Stimulated activated naive CD8-positive, alpha-beta T cell treated with anti-CD3 and anti-CD28 coated beads, Interleukin-15, Interleukin-2, amounts not matched to agents 100 ng/mL and 50 ng/mL, for 24 hours (primary cell): ENCODE results near the gene BEX4.
"Not testable (repeated sequence)": the region's sequence is repeated elsewhere in the genome, so short reads cannot be mapped to it uniquely, and the experiment has no call there.

ENCODE experiments used
- H3K27ac Mint-ChIP-seq: one replicate; pipeline ENCODE4 v1.8.0; 2021; ENCODE audit warnings: mild to moderate bottlenecking, mixed read lengths
- H3K27me3 Mint-ChIP-seq: one replicate; pipeline ENCODE4 v1.8.0; 2021; ENCODE audit warnings: mixed read lengths
- H3K36me3 Mint-ChIP-seq: one replicate; pipeline ENCODE4 v1.8.0; 2021; ENCODE audit warnings: low read depth, mixed read lengths
- H3K4me1 Mint-ChIP-seq: one replicate; pipeline ENCODE4 v1.8.0; 2021; ENCODE audit warnings: low read depth, mixed read lengths
- H3K4me3 Mint-ChIP-seq: one replicate; pipeline ENCODE4 v1.8.0; 2021; ENCODE audit warnings: mild to moderate bottlenecking, mixed read lengths
- H3K9me3 Mint-ChIP-seq: one replicate; pipeline ENCODE4 v1.8.0; 2021; ENCODE audit warnings: mixed read lengths

The BEX4 gene

GRCh38 chrX:103214870-103215424, at the start of gene BEX4:
Gene BEX4 (plus strand): TSS chrX:103215108. CDS start chrX:103216154, 1,046 bp downstream.
- Mint-ChIP-seq H3K27me3 (no peaks in the 10 kb centered on the region), H3K9me3 (no peaks in the 10 kb centered on the region), H3K27ac (peak within 1 kb of the TSS; percentile 67), H3K4me1 (peaks cover 20% of the 10 kb centered on the region), H3K4me3 (peak within 1 kb of the TSS; percentile 79), H3K36me3 (no peaks in the 10 kb centered on the region)

GRCh38 chrX:103170216-103170615, 44.7 kb upstream of the BEX4 start:
- Mint-ChIP-seq H3K27me3 (no peaks in the 10 kb centered on the region), H3K4me3 (no peak overlapping the region), H3K4me1 (no peaks in the 10 kb centered on the region), H3K27ac (no peak overlapping the region), H3K9me3 (no peaks in the 10 kb centered on the region), H3K36me3 (no peaks in the 10 kb centered on the region)

GRCh38 chrX:103171353-103171752, 43.6 kb upstream of the BEX4 start:
- no peaks in the 10 kb centered on the region for H3K9me3 Mint-ChIP-seq
- H3K27me3 Mint-ChIP-seq, result no peaks in the 10 kb centered on the region
- H3K27ac Mint-ChIP-seq, result no peak overlapping the region
- no peaks in the 10 kb centered on the region for H3K4me1 Mint-ChIP-seq
- H3K4me3 Mint-ChIP-seq, result no peak overlapping the region
- no peaks in the 10 kb centered on the region for H3K36me3 Mint-ChIP-seq

GRCh38 chrX:103175256-103175655, 39.7 kb upstream of the BEX4 start:
- not testable (repeated sequence) for H3K4me1 Mint-ChIP-seq, H3K27me3 Mint-ChIP-seq, H3K9me3 Mint-ChIP-seq, H3K36me3 Mint-ChIP-seq, H3K4me3 Mint-ChIP-seq, H3K27ac Mint-ChIP-seq

GRCh38 chrX:103175944-103176753, 38.8 kb upstream of the BEX4 start:
- Mint-ChIP-seq H3K27me3 (peaks cover 7% of the 10 kb centered on the region), H3K4me3 (peak overlapping the region; percentile 32), H3K9me3 (no peaks in the 10 kb centered on the region), H3K36me3 (no peaks in the 10 kb centered on the region), H3K4me1 (no peaks in the 10 kb centered on the region), H3K27ac (no peak overlapping the region)

GRCh38 chrX:103177556-103177955, 37.4 kb upstream of the BEX4 start:
- H3K27me3 Mint-ChIP-seq, result peaks cover 7% of the 10 kb centered on the region
- no peak overlapping the region for H3K27ac Mint-ChIP-seq
- no peaks in the 10 kb centered on the region for H3K36me3 Mint-ChIP-seq
- H3K4me1 Mint-ChIP-seq, result no peaks in the 10 kb centered on the region
- no peaks in the 10 kb centered on the region for H3K9me3 Mint-ChIP-seq
- no peak overlapping the region for H3K4me3 Mint-ChIP-seq

GRCh38 chrX:103183912-103184311, 31.0 kb upstream of the BEX4 start:
- Mint-ChIP-seq H3K27me3 (peaks cover 7% of the 10 kb centered on the region), H3K36me3 (no peaks in the 10 kb centered on the region), H3K27ac (no peak overlapping the region), H3K4me3 (no peak overlapping the region), H3K4me1 (no peaks in the 10 kb centered on the region), H3K9me3 (no peaks in the 10 kb centered on the region)

GRCh38 chrX:103187953-103188475, 26.9 kb upstream of the BEX4 start:
- Mint-ChIP-seq H3K27me3 (no peaks in the 10 kb centered on the region), H3K4me1 (no peaks in the 10 kb centered on the region), H3K9me3 (no peaks in the 10 kb centered on the region), H3K27ac (no peak overlapping the region), H3K36me3 (no peaks in the 10 kb centered on the region), H3K4me3 (no peak overlapping the region)

GRCh38 chrX:103197721-103198306, 17.1 kb upstream of the BEX4 start:
- H3K27me3 Mint-ChIP-seq, result no peaks in the 10 kb centered on the region
- H3K27ac Mint-ChIP-seq, result no peak overlapping the region
- no peaks in the 10 kb centered on the region for H3K36me3 Mint-ChIP-seq
- no peak overlapping the region for H3K4me3 Mint-ChIP-seq
- H3K9me3 Mint-ChIP-seq, result no peaks in the 10 kb centered on the region
- no peaks in the 10 kb centered on the region for H3K4me1 Mint-ChIP-seq

GRCh38 chrX:103198668-103199067, 16.2 kb upstream of the BEX4 start:
- not testable (repeated sequence) for H3K9me3 Mint-ChIP-seq, H3K27me3 Mint-ChIP-seq, H3K4me3 Mint-ChIP-seq, H3K36me3 Mint-ChIP-seq, H3K27ac Mint-ChIP-seq, H3K4me1 Mint-ChIP-seq

GRCh38 chrX:103201041-103201440, 13.9 kb upstream of the BEX4 start:
- no peak overlapping the region for H3K4me3 Mint-ChIP-seq
- H3K27ac Mint-ChIP-seq, result no peak overlapping the region
- H3K27me3 Mint-ChIP-seq, result no peaks in the 10 kb centered on the region
- no peaks in the 10 kb centered on the region for H3K9me3 Mint-ChIP-seq
- H3K36me3 Mint-ChIP-seq, result no peaks in the 10 kb centered on the region
- H3K4me1 Mint-ChIP-seq, result no peaks in the 10 kb centered on the region

- Mint-ChIP-seq H3K9me3 (no peaks in the 10 kb centered on the region), H3K36me3 (no peaks in the 10 kb centered on the region), H3K27ac (no peak overlapping the region), H3K4me1 (peaks cover 4% of the 10 kb centered on the region), H3K4me3 (no peak overlapping the region), H3K27me3 (no peaks in the 10 kb centered on the region)
These were observed 4.9 kb upstream of the BEX4 start for GRCh38 chrX:103210056-103210455.

- no peak overlapping the region for H3K4me3 Mint-ChIP-seq
- no peak overlapping the region for H3K27ac Mint-ChIP-seq
- no peaks in the 10 kb centered on the region for H3K9me3 Mint-ChIP-seq
- H3K27me3 Mint-ChIP-seq, result no peaks in the 10 kb centered on the region
- H3K4me1 Mint-ChIP-seq, result peaks cover 8% of the 10 kb centered on the region
- H3K36me3 Mint-ChIP-seq, result no peaks in the 10 kb centered on the region
These were observed 3.7 kb upstream of the BEX4 start for GRCh38 chrX:103211012-103211715.

- Mint-ChIP-seq H3K4me3 (no peak overlapping the region), H3K27me3 (no peaks in the 10 kb centered on the region), H3K4me1 (peaks cover 20% of the 10 kb centered on the region), H3K27ac (no peak overlapping the region), H3K9me3 (no peaks in the 10 kb centered on the region), H3K36me3 (no peaks in the 10 kb centered on the region)
These were observed 2.0 kb upstream of the BEX4 start for GRCh38 chrX:103212749-103213457.
